K562 treated with DMSO at 1 percent for 48 hours (cell line): ENCODE results near the gene CBARP. TPM values are rescaled to one million over a fixed set of nuclear protein-coding genes. Genes with fewer than 3 reads are reported as not detected.

Experiments used
- total RNA-seq: library from RNA; unstranded; fragments of 300-600 nt; gene quantifications from 2 replicates; pipeline ENCODE4 v1.2.3, GENCODE V29; 2022; ENCODE audit warnings: low replicate concordance; ENCODE audit errors: extremely low read depth

Gene CBARP, protein sequence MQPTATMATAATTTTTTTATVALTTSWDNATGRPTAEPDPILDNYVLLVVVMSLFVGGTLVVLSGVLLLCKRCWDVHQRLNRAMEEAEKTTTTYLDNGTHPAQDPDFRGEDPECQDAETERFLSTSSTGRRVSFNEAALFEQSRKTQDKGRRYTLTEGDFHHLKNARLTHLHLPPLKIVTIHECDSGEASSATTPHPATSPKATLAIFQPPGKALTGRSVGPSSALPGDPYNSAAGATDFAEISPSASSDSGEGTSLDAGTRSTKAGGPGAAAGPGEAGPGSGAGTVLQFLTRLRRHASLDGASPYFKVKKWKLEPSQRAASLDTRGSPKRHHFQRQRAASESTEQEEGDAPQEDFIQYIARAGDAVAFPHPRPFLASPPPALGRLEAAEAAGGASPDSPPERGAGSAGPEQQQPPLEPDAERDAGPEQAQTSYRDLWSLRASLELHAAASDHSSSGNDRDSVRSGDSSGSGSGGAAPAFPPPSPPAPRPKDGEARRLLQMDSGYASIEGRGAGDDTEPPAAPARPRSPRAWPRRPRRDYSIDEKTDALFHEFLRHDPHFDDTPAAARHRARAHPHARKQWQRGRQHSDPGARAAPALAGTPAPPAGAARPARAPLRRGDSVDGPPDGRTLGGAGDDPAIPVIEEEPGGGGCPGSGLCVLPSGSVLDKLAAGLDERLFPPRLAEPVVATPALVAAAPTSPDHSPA
- total RNA-seq: not detected in 2 replicates

GRCh38 chr19:1237754-1238368 lies at the start of gene CBARP:
Gene CBARP (minus strand): TSS chr19:1238005. CDS start chr19:1236100, 1,905 bp downstream.

GRCh38 chr19:1285737-1286360 lies 48.0 kb upstream of the CBARP start, which contains the start of gene EFNA2:
Gene EFNA2 (plus strand): TSS chr19:1285873. CDS start chr19:1286169, 296 bp downstream.

GRCh38 chr19:1275260-1275975 lies 37.6 kb upstream of the CBARP start, which contains the start of gene FAM174C:
Gene FAM174C (plus strand): TSS chr19:1275530. CDS start chr19:1275550, 20 bp downstream.

DNA sequence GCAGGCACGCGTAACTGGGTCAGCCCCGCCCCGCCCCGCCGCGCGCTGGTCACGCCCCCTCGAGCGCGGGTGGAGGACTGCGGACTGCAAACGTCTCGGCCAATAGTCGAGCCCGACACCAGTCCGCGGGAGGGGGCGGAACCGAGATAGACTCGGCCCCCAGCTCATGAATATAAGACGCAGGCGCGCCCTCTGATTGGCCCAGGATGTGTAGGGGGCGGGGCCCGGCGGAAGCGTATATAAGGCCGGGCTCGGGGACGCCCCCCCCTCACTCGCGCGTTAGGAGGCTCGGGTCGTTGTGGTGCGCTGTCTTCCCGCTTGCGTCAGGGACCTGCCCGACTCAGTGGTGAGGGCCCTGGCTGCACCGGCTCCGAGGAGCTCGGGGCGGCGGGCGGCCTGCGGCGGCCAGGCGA lies 31.3 kb upstream of the CBARP start, which contains the start of gene CIRBP:
CIRBP (plus strand) TSS at position 268 of the 413 bp plus-strand sequence. CDS start 1,602 bp downstream, outside the sequence.

GRCh38 chr19:1248139-1248785 lies 10.5 kb upstream of the CBARP start, which contains the start of gene MIDN:
Gene MIDN (plus strand): TSS chr19:1248583. CDS start chr19:1250297, 1,714 bp downstream.

GRCh38 chr19:1241417-1242095 lies 3.8 kb upstream of the CBARP start, which contains the start of gene ATP5F1D:
Gene ATP5F1D (plus strand): TSS chr19:1241751. CDS start chr19:1241851, 100 bp downstream.

GRCh38 chr19:1205114-1206099 lies 32.4 kb downstream of the CBARP start, which contains the start of gene STK11:
Gene STK11 (plus strand): TSS chr19:1205778. CDS start chr19:1206914, 1,136 bp downstream.

Other genes with a start within 250 kb of the CBARP start
- not detected in 2 replicates for gene GRIN3B, start 237.6 kb downstream of the CBARP start, total RNA-seq
- 230 TPM in 1 of 2 replicates, not detected in the other for gene TMEM259, start 216.9 kb downstream of the CBARP start, total RNA-seq
- not detected in 2 replicates for gene RNU6-2, start 216.5 kb downstream of the CBARP start, total RNA-seq
- gene CNN2, start 211.4 kb downstream of the CBARP start, total RNA-seq: not detected in 2 replicates
- gene ABCA7, start 197.9 kb downstream of the CBARP start, total RNA-seq: 154 TPM in 1 of 2 replicates, not detected in the other
- gene ARHGAP45, start 170.8 kb downstream of the CBARP start, total RNA-seq: 355 TPM in 1 of 2 replicates, not detected in the other
- 472 TPM in 1 of 2 replicates, not detected in the other for gene POLR2E, start 142.6 kb downstream of the CBARP start, total RNA-seq
- not detected in 2 replicates for gene GPX4, start 134.0 kb downstream of the CBARP start, total RNA-seq
- gene SBNO2, start 63.7 kb downstream of the CBARP start, total RNA-seq: 203 TPM in 1 of 2 replicates, not detected in the other
- gene STK11, start 32.2 kb downstream of the CBARP start, total RNA-seq: 700 TPM in 1 of 2 replicates, not detected in the other
- not detected in 2 replicates for gene ATP5F1D, start 3.7 kb upstream of the CBARP start, total RNA-seq
- not detected in 2 replicates for gene MIDN, start 10.6 kb upstream of the CBARP start, total RNA-seq
- not detected in 2 replicates for gene CIRBP, start 31.3 kb upstream of the CBARP start, total RNA-seq
- not detected in 2 replicates for gene FAM174C, start 37.5 kb upstream of the CBARP start, total RNA-seq
- gene EFNA2, start 47.9 kb upstream of the CBARP start, total RNA-seq: not detected in 2 replicates
- gene NDUFS7, start 145.9 kb upstream of the CBARP start, total RNA-seq: not detected in 2 replicates
- gene GAMT, start 163.5 kb upstream of the CBARP start, total RNA-seq: not detected in 2 replicates
- not detected in 2 replicates for gene DAZAP1, start 169.6 kb upstream of the CBARP start, total RNA-seq
- gene RPS15, start 200.4 kb upstream of the CBARP start, total RNA-seq: 3,927 TPM in 1 of 2 replicates, not detected in the other
- gene APC2, start 212.1 kb upstream of the CBARP start, total RNA-seq: not detected in 2 replicates
- not detected in 2 replicates for gene C19orf25, start 241.2 kb upstream of the CBARP start, total RNA-seq